SK-N-SH treated with all-trans-retinoic acid at 6 μM for 48 hours (cell line): ENCODE data around the gene CFAP299.

Source experiments
- ARNTL ChIP-seq: fragments of 450-650 bp; formaldehyde crosslinking; IDR thresholded peaks from 2 replicates; pipeline ENCODE4 v1.5.0; 2020; ENCODE audit warnings: low read depth, mild to moderate bottlenecking, moderate library complexity, borderline replicate concordance
- BACH2 ChIP-seq: fragments of 250-450 bp; sonication (Bioruptor Pico); IDR thresholded peaks from 2 replicates; pipeline ENCODE4 v1.9.0; 2021; ENCODE audit warnings: mild to moderate bottlenecking, borderline replicate concordance
- GLIS3 ChIP-seq: fragments of 250-450 bp; sonication (Bioruptor Pico); IDR thresholded peaks from 2 replicates; pipeline ENCODE4 v1.5.0; 2020; ENCODE audit warnings: mild to moderate bottlenecking, moderate library complexity
- PATZ1 ChIP-seq: fragments of 250-450 bp; sonication (Bioruptor Pico); IDR thresholded peaks from 2 replicates; pipeline ENCODE4 v1.8.0; 2020; ENCODE audit warnings: mild to moderate bottlenecking, moderate library complexity, borderline replicate concordance
- ZFP30 ChIP-seq: fragments of 450-650 bp; formaldehyde crosslinking; IDR thresholded peaks from 2 replicates; pipeline ENCODE4 v1.5.0; 2022; ENCODE audit warnings: mild to moderate bottlenecking, moderate library complexity
- ZNF70 ChIP-seq: fragments of 450-650 bp; formaldehyde crosslinking; IDR thresholded peaks from 2 replicates; pipeline ENCODE4 v1.5.0; 2020; ENCODE audit warnings: mild to moderate bottlenecking, moderate library complexity

- TF ChIP-seq PATZ1 (CRISPR knock-in tag) = no peak
- TF ChIP-seq BACH2 (CRISPR knock-in tag) = no peak
- TF ChIP-seq ARNTL = no peak
- no peak for TF ChIP-seq ZFP30 (CRISPR knock-in tag)
- no peak for TF ChIP-seq ZNF70
- no peak for TF ChIP-seq GLIS3 (CRISPR knock-in tag)
Observed at GRCh38 chr4:80999943-81000342, 664.4 kb downstream of the CFAP299 start.
